GM12878 (cell line): ENCODE data around the gene MSANTD2. TPM values are rescaled to one million over a fixed set of nuclear protein-coding genes. Genes with fewer than 3 reads are reported as not detected.

Experiments used
- ATAC-seq: fragments of 200-7000 bp; cut with Tn5 transposase; 3 replicates; pipeline ENCODE4 v1.9.1; 2020; ENCODE audit warnings: mild to moderate bottlenecking, moderate library complexity
- BruUV-seq: library from RNA; stranded (reverse); fragments of 400-500 nt; replicated peaks from 2 replicates; lab custom pipeline; 2021; lab: Mats Ljungman, UMichigan
- CTCF ChIA-PET: fragments of 300-600 bp; sonication (Branson Sonifier 250); formaldehyde crosslinking; extraction: SDS; loops from one replicate; lab custom pipeline; 2021; ENCODE audit warnings: inconsistent platforms; lab: Yijun Ruan, JAX
- POLR2A ChIA-PET: fragments of 350-600 bp; formaldehyde crosslinking; extraction: SDS; loops from one replicate; lab custom pipeline; 2021; ENCODE audit warnings: inconsistent platforms; lab: Charles Lee
- RAD21 ChIA-PET: fragments of 300-600 bp; sonication (Branson Sonifier 250); formaldehyde crosslinking; loops from one replicate; lab custom pipeline; 2023; ENCODE audit warnings: antibody characterized with exemption; ENCODE audit not compliant: unreplicated experiment; lab: Charles Lee
- SMC1A ChIA-PET: fragments of 300-600 bp; sonication (Branson Sonifier 250); formaldehyde crosslinking; loops from one replicate; lab custom pipeline; 2023; ENCODE audit not compliant: unreplicated experiment, uncharacterized antibody; lab: Charles Lee
- DNase-seq: peaks from one replicate; pipeline ENCODE4 v3.0.0-alpha.2; 2011; ENCODE audit warnings: low read depth, low spot score
- FAIRE-seq: peaks from 3 replicates; lab custom pipeline; 2011; peaks lifted over from hg19 to GRCh38; lab: Jason Lieb, UNC
- H2AFZ ChIP-seq: 2 replicates; pipeline ENCODE4 v1.6.0; 2011; ENCODE audit warnings: low read depth, low read length, control low read depth; ENCODE audit not compliant: control insufficient read depth
- H3K27ac ChIP-seq: 2 replicates; pipeline ENCODE4 v1.5.1; 2011; ENCODE audit warnings: control low read depth; ENCODE audit not compliant: control insufficient read depth, insufficient read depth
- H3K27me3 ChIP-seq, 2 experiments: replicated peaks in 1 of 2; 2 replicates each; pipeline versions ENCODE4 v1.6.0 to v1.6.1; 2011; ENCODE audit warnings: low read length in 1 of 2; ENCODE audit not compliant: control insufficient read depth in 2 of 2, insufficient read depth in 2 of 2
- H3K36me3 ChIP-seq, 2 experiments: 2 replicates each; pipeline ENCODE4 v1.5.1; 2011; ENCODE audit warnings: low read length in 1 of 2; ENCODE audit not compliant: control insufficient read depth in 2 of 2, insufficient read depth in 2 of 2
- H3K4me1 ChIP-seq: 2 replicates; pipeline ENCODE4 v1.6.1; 2011; ENCODE audit warnings: mild to moderate bottlenecking, low read length, moderate library complexity, mixed read lengths; ENCODE audit not compliant: control insufficient read depth, insufficient read depth
- H3K4me2 ChIP-seq: 2 replicates; pipeline ENCODE4 v1.6.0; 2011; ENCODE audit warnings: control low read depth; ENCODE audit not compliant: control insufficient read depth, insufficient read depth
- H3K4me3 ChIP-seq: fragments of 200-600 bp; sonication (generic); 2 replicates; pipeline ENCODE4 v1.5.1; 2016
- H3K79me2 ChIP-seq: 2 replicates; pipeline ENCODE4 v1.6.0; 2011; ENCODE audit warnings: low read length; ENCODE audit not compliant: control insufficient read depth, insufficient read depth
- H3K9ac ChIP-seq: 2 replicates; pipeline ENCODE4 v1.8.0; 2011; ENCODE audit warnings: low read length, control low read depth, mixed read lengths; ENCODE audit not compliant: control insufficient read depth, insufficient read depth
- H3K9me3 ChIP-seq: replicated peaks from 3 replicates; pipeline ENCODE4 v1.5.1; 2011; ENCODE audit warnings: mild to moderate bottlenecking, low read length; ENCODE audit not compliant: control insufficient read depth, insufficient read depth
- H4K20me1 ChIP-seq: 2 replicates; pipeline ENCODE4 v1.6.0; 2011; ENCODE audit not compliant: control insufficient read depth, insufficient read depth
- ATF7 ChIP-seq: fragments of 450-650 bp; IDR thresholded peaks from 2 replicates; pipeline ENCODE4 v1.6.1; 2016; ENCODE audit warnings: low read depth, mild to moderate bottlenecking
- HCFC1 ChIP-seq: fragments of 150-350 bp; IDR thresholded peaks from 2 replicates; pipeline ENCODE4 v1.6.1; 2014; ENCODE audit warnings: low read length
- JUND ChIP-seq: IDR thresholded peaks from 2 replicates; pipeline ENCODE4 v1.6.1; 2012; ENCODE audit warnings: low read depth, mild to moderate bottlenecking, low read length, improper control_type of control experiment, moderate library complexity
- KAT2A ChIP-seq: conservative IDR thresholded peaks from 2 replicates; pipeline ENCODE4 v1.6.1; 2011; ENCODE audit warnings: low read depth, low read length; ENCODE audit not compliant: control insufficient read depth
- SMARCA5 ChIP-seq: fragments of 450-650 bp; IDR thresholded peaks from 2 replicates; pipeline ENCODE4 v1.6.1; 2017; ENCODE audit warnings: mild to moderate bottlenecking
- SRF ChIP-seq, 2 experiments: IDR thresholded peaks; 2 replicates each; pipeline ENCODE4 v1.6.1; 2011; ENCODE audit warnings: low read depth in 2 of 2, low read length in 2 of 2, mild to moderate bottlenecking in 1 of 2, moderate library complexity in 1 of 2
- STAT1 ChIP-seq: fragments of 450-650 bp; conservative IDR thresholded peaks from 2 replicates; pipeline ENCODE4 v1.6.1; 2014; ENCODE audit warnings: antibody characterized with exemption, mild to moderate bottlenecking
- ZNF687 ChIP-seq: fragments of 450-650 bp; IDR thresholded peaks from 2 replicates; pipeline ENCODE4 v1.6.1; 2017; ENCODE audit warnings: mild to moderate bottlenecking, moderate library complexity
- WGBS: methylation state at CpG from one replicate; pipeline ENCODE4 v1.1.6; 2016; ENCODE audit warnings: low lambda C conversion rate; ENCODE audit not compliant: insufficient replicate concordance, insufficient coverage; ENCODE audit errors: missing lambda C conversion rate; 5-methylcytosine and 5-hydroxymethylcytosine counted together
- in situ Hi-C: fragments of 300-500 bp; cut with MboI; formaldehyde crosslinking; loops from 9 replicates; pipeline ENCODE4 v1.14.3; 2018; ENCODE audit warnings: mixed read lengths
- intact Hi-C: fragments of 100-400 bp; cut with micrococcal nuclease; formaldehyde crosslinking; loops from one replicate; pipeline ENCODE4 v1.14.2; 2022; ENCODE audit not compliant: unreplicated experiment
- polyA plus RNA-seq, 11 experiments: library from polyadenylated mRNA; depleted of rRNA in 4 of 11; unstranded in 6 of 11; stranded (reverse) in 5 of 11; fragments of >200 nt; fragmentation: Nextera tagmentation in 4 of 11; fragmentation: Illumina TruSeq in 1 of 11; extraction: Ambion mirVana in 4 of 11; extraction: Trizol in 1 of 11; gene quantifications; 1 replicate in 1 of 11; 2 replicates in 10 of 11; pipeline versions ENCODE4 v1.2.1 to v1.2.3, GENCODE V29; 2011 to 2016; ENCODE audit warnings: inconsistent platforms in 2 of 11, missing spikeins in 2 of 11, low read depth in 1 of 11
- total RNA-seq, 4 experiments: library from RNA; depleted of rRNA in 3 of 4; stranded (reverse); fragments of >200 nt in 3 of 4; fragmentation: Illumina TruSeq in 1 of 4; extraction: Trizol in 1 of 4; gene quantifications; 2 replicates each; pipeline versions ENCODE4 v1.2.1 to v1.2.3, GENCODE V29; 2013 to 2021

The MSANTD2 gene
- total and polyA plus RNA-seq, 10 of the 15 experiments (the other 5 are each of a cell fraction or from before 2014, with no cell fraction given), result 3.0 to 12.4 (median 8.0) TPM

GRCh38 chr11:124742555-124742954, 57.7 kb downstream of the MSANTD2 start:
- Histone ChIP-seq H3K9me3 (no peaks in the 10 kb centered on the region), H3K4me3 (no peak overlapping the region), H2AFZ (no peak overlapping the region), H3K4me2 (no peak overlapping the region), H3K27me3 (peaks cover 0 to 2% of the 10 kb centered on the region in 2 experiments; a peak in 1 of 4 replicates), H4K20me1 (no peaks in the 10 kb centered on the region), H3K79me2 (no peaks in the 10 kb centered on the region), H3K4me1 (peaks cover 14% of the 10 kb centered on the region), H3K27ac (no peak overlapping the region), H3K9ac (no peak overlapping the region), H3K36me3 (no peaks in the 10 kb centered on the region)
- ChIA-PET POLR2A (interaction anchor here (0.5 to 1.1 kb wide), 3 partner anchors 17 to 26 kb away, joined by 3 to 5 read pairs (median 4); no protein-coding TSS in a partner anchor), SMC1A (interaction anchor here (0.8 to 4.9 kb wide), 4 partner anchors 18 to 77 kb away, joined by 3 to 32 read pairs (median 6); no protein-coding TSS in a partner anchor), RAD21 (interaction anchor here (1.1 kb wide), 1 partner anchor 36 kb away, joined by 3 read pairs; no protein-coding TSS in a partner anchor), CTCF (interaction anchor here (1.6 to 12.2 kb wide), 4 partner anchors 18 to 98 kb away, joined by 5 to 202 read pairs (median 58); partner anchors contain the start of genes ESAM, SIAE and SPA17)
- in situ Hi-C loops (no loop called here), intact Hi-C loops (no loop called here)
- no peak for TF ChIP-seq KAT2A
- TF ChIP-seq ATF7, result no peak
- no peak for TF ChIP-seq STAT1
- no peak for TF ChIP-seq HCFC1
- TF ChIP-seq JUND, result no peak
- no peak for TF ChIP-seq SMARCA5
- no peak for TF ChIP-seq SRF (IDR thresholded peaks at IDR 0.05; ENCODE audit: low read depth in 2 of 2, low read length in 2 of 2)
- TF ChIP-seq ZNF687, result no peak
- DNase-seq (no peak), FAIRE-seq (no peak), ATAC-seq (no peak)
- no TSS peak for BruUV-seq
- 26% methylated on average over 2 of the region's 2 CpGs for WGBS
